Measurements from ENCODE around the gene DGKD. TPM values are rescaled to one million over a fixed set of nuclear protein-coding genes. Genes with fewer than 3 reads are reported as not detected.

Gene DGKD
- total RNA-seq, 1 donor from 2014 or later: 86.7 TPM

DNA sequence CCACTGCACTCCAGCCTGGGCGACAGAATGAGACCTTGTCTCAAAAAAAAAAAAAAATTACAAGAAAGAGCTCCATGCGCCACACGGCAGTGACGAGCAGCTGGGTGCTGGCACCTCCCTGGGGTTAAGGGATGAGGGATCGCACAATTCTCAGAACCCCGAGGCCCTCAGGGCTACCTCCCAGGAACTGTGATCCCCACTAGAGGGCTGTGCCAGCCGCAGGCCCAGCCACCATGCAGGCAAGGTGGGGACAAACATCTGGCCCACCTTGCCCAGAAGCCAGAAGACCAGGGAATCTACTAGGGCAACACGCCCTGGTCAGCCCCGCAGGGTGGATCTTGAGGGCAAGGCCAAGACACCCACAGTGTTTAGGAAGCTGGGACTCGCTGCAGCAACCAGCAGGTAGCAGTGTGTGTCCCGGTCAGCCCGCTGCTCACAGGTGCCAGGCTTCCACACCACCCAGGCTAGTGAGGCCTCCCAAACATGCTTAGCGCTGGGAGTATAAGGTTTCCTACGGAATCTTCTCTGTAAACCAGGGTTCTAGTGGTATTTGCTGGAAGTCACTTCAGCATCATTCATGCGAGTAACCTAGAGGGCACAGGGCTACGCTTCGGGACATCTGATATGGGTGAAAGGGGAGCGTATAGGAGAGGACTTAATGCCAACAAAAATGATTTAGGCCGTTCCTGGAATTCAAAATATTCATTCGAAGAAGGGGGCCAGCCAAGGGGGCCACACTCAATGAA, 39.9 kb upstream of the DGKD start:
- intact Hi-C loops (cut with DNase I): no loop called here

GRCh38 chr2:233317196-233317943, 36.9 kb upstream of the DGKD start:
- TF ChIP-seq, protein P1, sequence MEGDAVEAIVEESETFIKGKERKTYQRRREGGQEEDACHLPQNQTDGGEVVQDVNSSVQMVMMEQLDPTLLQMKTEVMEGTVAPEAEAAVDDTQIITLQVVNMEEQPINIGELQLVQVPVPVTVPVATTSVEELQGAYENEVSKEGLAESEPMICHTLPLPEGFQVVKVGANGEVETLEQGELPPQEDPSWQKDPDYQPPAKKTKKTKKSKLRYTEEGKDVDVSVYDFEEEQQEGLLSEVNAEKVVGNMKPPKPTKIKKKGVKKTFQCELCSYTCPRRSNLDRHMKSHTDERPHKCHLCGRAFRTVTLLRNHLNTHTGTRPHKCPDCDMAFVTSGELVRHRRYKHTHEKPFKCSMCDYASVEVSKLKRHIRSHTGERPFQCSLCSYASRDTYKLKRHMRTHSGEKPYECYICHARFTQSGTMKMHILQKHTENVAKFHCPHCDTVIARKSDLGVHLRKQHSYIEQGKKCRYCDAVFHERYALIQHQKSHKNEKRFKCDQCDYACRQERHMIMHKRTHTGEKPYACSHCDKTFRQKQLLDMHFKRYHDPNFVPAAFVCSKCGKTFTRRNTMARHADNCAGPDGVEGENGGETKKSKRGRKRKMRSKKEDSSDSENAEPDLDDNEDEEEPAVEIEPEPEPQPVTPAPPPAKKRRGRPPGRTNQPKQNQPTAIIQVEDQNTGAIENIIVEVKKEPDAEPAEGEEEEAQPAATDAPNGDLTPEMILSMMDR (IDR thresholded peaks at IDR 0.05): no peak
- no peaks in the 10 kb centered on the region for H3K4me1 ChIP-seq
- no peak overlapping the region for H3K27ac ChIP-seq
- H3K4me3 ChIP-seq: no peak overlapping the region
- H3K9me3 ChIP-seq: no peaks in the 10 kb centered on the region
- DNase-seq: no peak
- no peak for ATAC-seq
- intact Hi-C loops (cut with DNase I): no loop called here
- H3K36me3 ChIP-seq: no peaks in the 10 kb centered on the region
- H3K27me3 ChIP-seq: no peaks in the 10 kb centered on the region

More for the DNA sequence above, 39.9 kb upstream of the DGKD start:
- Histone ChIP-seq H3K4me1 (no peaks in the 10 kb centered on the region), H3K4me3 (no peak overlapping the region), H3K9me3 (no peaks in the 10 kb centered on the region), H3K27me3 (no peaks in the 10 kb centered on the region), H3K36me3 (no peaks in the 10 kb centered on the region), H3K27ac (no peak overlapping the region)
- DNase-seq: no peak
- ATAC-seq: no peak
- TF ChIP-seq, protein P1 (IDR thresholded peaks at IDR 0.05): no peak

DNA sequence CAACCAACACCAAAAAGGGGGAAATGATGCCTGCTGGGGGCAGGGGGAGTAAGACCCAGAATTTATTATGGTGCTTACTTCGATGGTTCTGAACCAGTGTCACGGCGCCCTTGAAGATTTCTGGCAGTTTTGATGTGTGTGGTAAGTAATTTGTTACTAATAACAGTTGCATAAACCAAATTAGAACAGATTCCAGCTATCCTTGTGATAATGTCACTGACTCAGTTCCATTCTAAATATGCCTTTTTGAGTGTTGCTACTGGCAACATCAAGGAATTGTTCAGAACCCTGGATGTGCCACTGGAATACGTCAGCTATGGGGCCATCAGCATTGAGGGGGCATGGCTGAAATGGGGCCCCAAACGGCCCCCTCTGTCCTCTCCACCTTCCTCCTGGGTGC, 35.0 kb upstream of the DGKD start:
- Histone ChIP-seq H3K27me3 (no peaks in the 10 kb centered on the region), H3K4me1 (no peaks in the 10 kb centered on the region), H3K9me3 (no peaks in the 10 kb centered on the region), H3K27ac (no peak overlapping the region), H3K36me3 (no peaks in the 10 kb centered on the region), H3K4me3 (no peak overlapping the region)
- DNase-seq: no peak
- intact Hi-C loops (cut with DNase I): no loop called here
- no peak for ATAC-seq
- TF ChIP-seq, protein P1 (IDR thresholded peaks at IDR 0.05): no peak

DNA sequence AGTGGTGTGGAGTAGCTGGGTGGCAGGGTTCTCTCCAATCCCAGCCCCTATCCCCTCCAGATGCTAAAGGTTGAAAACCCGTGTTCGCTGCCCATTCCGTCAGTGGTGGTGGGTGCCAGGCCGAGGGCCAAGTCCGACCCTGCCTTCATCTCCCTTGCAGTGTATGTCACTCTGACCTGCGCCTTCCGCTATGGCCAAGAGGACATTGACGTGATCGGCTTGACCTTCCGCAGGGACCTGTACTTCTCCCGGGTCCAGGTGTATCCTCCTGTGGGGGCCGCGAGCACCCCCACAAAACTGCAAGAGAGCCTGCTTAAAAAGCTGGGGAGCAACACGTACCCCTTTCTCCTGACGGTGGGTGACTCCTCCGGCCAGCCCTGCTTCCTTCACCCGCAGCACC, 33.8 kb upstream of the DGKD start:
- H3K36me3 ChIP-seq: no peaks in the 10 kb centered on the region
- H3K4me3 ChIP-seq: no peak overlapping the region
- no peak overlapping the region for H3K27ac ChIP-seq
- H3K9me3 ChIP-seq: no peaks in the 10 kb centered on the region
- no peak for ATAC-seq
- H3K4me1 ChIP-seq: no peaks in the 10 kb centered on the region
- TF ChIP-seq, protein P1 (IDR thresholded peaks at IDR 0.05): no peak
- H3K27me3 ChIP-seq: no peaks in the 10 kb centered on the region
- DNase-seq: no peak
- intact Hi-C loops (cut with DNase I): no loop called here

DNA sequence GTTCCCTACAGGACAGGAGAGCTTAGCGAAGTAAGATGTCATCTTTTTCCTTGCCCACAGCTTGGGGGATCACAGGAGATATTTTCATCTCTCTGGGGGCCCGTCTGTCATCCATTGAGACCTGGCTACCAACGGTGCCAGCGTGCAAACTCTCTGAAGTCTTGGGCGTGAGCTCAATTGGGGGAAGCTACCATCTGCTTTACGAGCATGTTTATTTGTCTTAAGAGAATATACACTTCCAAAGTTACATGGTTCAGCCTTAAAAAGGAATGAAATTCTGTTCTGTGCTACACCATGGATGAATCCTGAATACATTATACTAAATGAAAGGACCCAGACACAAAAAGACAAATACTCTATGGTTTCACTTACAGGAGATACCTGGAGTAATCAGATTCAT, 33.1 kb upstream of the DGKD start:
- Histone ChIP-seq H3K9me3 (no peaks in the 10 kb centered on the region), H3K36me3 (no peaks in the 10 kb centered on the region), H3K4me3 (no peak overlapping the region), H3K27ac (no peak overlapping the region), H3K4me1 (no peaks in the 10 kb centered on the region), H3K27me3 (no peaks in the 10 kb centered on the region)
- TF ChIP-seq, protein P1 (IDR thresholded peaks at IDR 0.05): no peak
- intact Hi-C loops (cut with DNase I): no loop called here
- no peak for ATAC-seq
- no peak for DNase-seq
